HS-27A (cell line): Measurements from ENCODE around the gene FGD4.
"Not testable (repeated sequence)": the region's sequence is repeated elsewhere in the genome, so short reads cannot be mapped to it uniquely, and the experiment has no call there.

Experiments
- DNase-seq: peaks from one replicate; pipeline ENCODE4 v3.0.0-alpha.2; 2012; ENCODE audit warnings: low read depth, missing footprints

FGD4 gene

GRCh38 chr12:32496946-32497345, 97.6 kb downstream of the FGD4 start:
- DNase-seq = no peak

GRCh38 chr12:32497864-32498263, 98.5 kb downstream of the FGD4 start:
- no peak for DNase-seq

GRCh38 chr12:32499048-32499447, 99.7 kb downstream of the FGD4 start:
- no peak for DNase-seq

GRCh38 chr12:32501835-32502333, 102.5 kb downstream of the FGD4 start:
- no peak for DNase-seq

GRCh38 chr12:32502693-32503502, 103.5 kb downstream of the FGD4 start:
- DNase-seq = no peak

GRCh38 chr12:32503730-32504129, 104.4 kb downstream of the FGD4 start:
- DNase-seq = no peak

GRCh38 chr12:32504591-32504990, 105.2 kb downstream of the FGD4 start:
- no peak for DNase-seq

GRCh38 chr12:32505067-32505945, 105.9 kb downstream of the FGD4 start:
- DNase-seq = no peak

- not testable (repeated sequence) for DNase-seq
Observed at GRCh38 chr12:32507096-32507941, 108.0 kb downstream of the FGD4 start.

- DNase-seq = no peak
Observed at GRCh38 chr12:32507942-32508320, 108.6 kb downstream of the FGD4 start.

GRCh38 chr12:32508626-32509025, 109.3 kb downstream of the FGD4 start:
- DNase-seq = no peak

- no peak for DNase-seq
Observed at GRCh38 chr12:32509328-32510091, 110.2 kb downstream of the FGD4 start.

GRCh38 chr12:32511976-32512375, 112.6 kb downstream of the FGD4 start:
- DNase-seq = not testable (repeated sequence)

- DNase-seq = no peak
Observed at GRCh38 chr12:32512379-32512778, 113.0 kb downstream of the FGD4 start.

- no peak for DNase-seq
Observed at GRCh38 chr12:32512910-32513309, 113.6 kb downstream of the FGD4 start.

GRCh38 chr12:32515137-32515873, 115.9 kb downstream of the FGD4 start:
- no peak for DNase-seq

GRCh38 chr12:32516230-32516629, 116.9 kb downstream of the FGD4 start:
- DNase-seq = no peak

- no peak for DNase-seq
Observed at GRCh38 chr12:32517966-32518365, 118.6 kb downstream of the FGD4 start.

GRCh38 chr12:32519047-32519446, 119.7 kb downstream of the FGD4 start:
- DNase-seq = no peak
